WERI-Rb-1 (cell line): ENCODE measurements around the gene PLPPR1.

Experiments
- DNase-seq: peaks from one replicate; pipeline ENCODE4 v3.0.0-alpha.2; 2020
- H3K27ac ChIP-seq: fragments of 250-450 bp; sonication (Bioruptor Pico); 2 replicates; pipeline ENCODE4 v1.5.1; 2020; ENCODE audit warnings: mild to moderate bottlenecking, moderate library complexity
- H3K27me3 ChIP-seq: fragments of 250-450 bp; sonication (Bioruptor Pico); 2 replicates; pipeline ENCODE4 v1.5.1; 2021; ENCODE audit warnings: mild to moderate bottlenecking, low read depth, moderate library complexity; ENCODE audit not compliant: insufficient read depth, severe bottlenecking
- H3K36me3 ChIP-seq: fragments of 250-450 bp; sonication (Bioruptor Pico); 2 replicates; pipeline ENCODE4 v1.5.1; 2020; ENCODE audit warnings: mild to moderate bottlenecking, moderate library complexity
- H3K4me3 ChIP-seq: 2 replicates; pipeline ENCODE4 v1.5.1; 2011; ENCODE audit warnings: low read depth, mild to moderate bottlenecking, control low read depth, low read length
- H3K9me3 ChIP-seq: fragments of 250-450 bp; sonication (Bioruptor Pico); 2 replicates; pipeline ENCODE4 v1.5.1; 2021; ENCODE audit warnings: mild to moderate bottlenecking, moderate library complexity; ENCODE audit not compliant: severe bottlenecking
- CTCF ChIP-seq: IDR thresholded peaks from 2 replicates; pipeline ENCODE4 v1.5.1; 2011; ENCODE audit warnings: low read depth, mild to moderate bottlenecking, control low read depth, inconsistent platforms, low read length

Gene PLPPR1

GRCh38 chr9:101054657-101055056 is 26.1 kb downstream of the PLPPR1 start:
- no peak overlapping the region for H3K4me3 ChIP-seq
- DNase-seq = peak; percentile 30
- H3K9me3 ChIP-seq = no peaks in the 10 kb centered on the region
- no peaks in the 10 kb centered on the region for H3K36me3 ChIP-seq
- TF ChIP-seq CTCF = no peak
- no peak overlapping the region for H3K27ac ChIP-seq
- no peaks in the 10 kb centered on the region for H3K27me3 ChIP-seq

DNA sequence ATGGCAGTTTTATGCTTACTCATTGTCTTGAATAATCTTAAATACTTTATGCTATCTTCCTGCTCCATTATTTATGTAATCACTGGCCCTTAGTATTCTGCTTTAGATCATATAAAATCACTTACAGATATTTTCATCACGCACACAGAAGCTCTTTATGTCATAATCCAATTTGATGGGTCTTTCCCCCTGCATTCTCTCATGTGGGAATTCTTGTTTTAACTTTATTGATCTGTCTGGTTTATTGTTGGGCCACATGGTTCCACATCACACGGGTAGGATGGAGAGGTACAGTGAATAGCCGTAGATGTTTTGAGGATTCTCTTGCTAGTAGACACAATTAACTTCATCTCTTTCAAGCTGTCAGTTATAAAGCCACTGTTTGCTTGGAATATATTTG is 27.0 kb downstream of the PLPPR1 start:
- DNase-seq = no peak
- no peaks in the 10 kb centered on the region for H3K27me3 ChIP-seq
- H3K9me3 ChIP-seq = no peaks in the 10 kb centered on the region
- H3K36me3 ChIP-seq = no peaks in the 10 kb centered on the region
- TF ChIP-seq CTCF = no peak
- peak overlapping the region; percentile 32 for H3K27ac ChIP-seq
- H3K4me3 ChIP-seq = peak overlapping the region; percentile 4

DNA sequence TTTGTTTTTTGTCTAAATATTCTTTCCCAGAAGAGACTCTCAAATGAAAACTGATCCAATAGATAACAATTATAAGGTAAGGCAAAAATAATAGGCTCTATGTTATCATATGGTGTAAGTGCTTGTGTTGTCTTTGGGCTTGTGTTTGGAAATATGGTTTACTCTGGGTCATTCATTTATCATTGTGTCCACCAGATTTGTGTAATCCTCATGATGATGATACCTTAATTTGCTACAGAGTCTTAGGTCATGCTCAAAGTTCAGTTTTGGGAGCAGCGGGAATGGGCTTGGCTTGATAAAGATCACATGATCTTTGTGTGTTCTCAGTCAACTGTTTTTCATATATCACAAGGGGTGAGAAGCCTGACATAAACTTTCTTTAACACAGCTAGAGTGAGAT is 34.2 kb downstream of the PLPPR1 start:
- Histone ChIP-seq H3K27ac (no peak overlapping the region), H3K36me3 (no peaks in the 10 kb centered on the region), H3K4me3 (no peak overlapping the region), H3K9me3 (no peaks in the 10 kb centered on the region), H3K27me3 (no peaks in the 10 kb centered on the region)
- DNase-seq = no peak
- TF ChIP-seq CTCF = no peak

- no peak overlapping the region for H3K27ac ChIP-seq
- H3K4me3 ChIP-seq = no peak overlapping the region
- no peak for DNase-seq
- H3K36me3 ChIP-seq = no peaks in the 10 kb centered on the region
- no peaks in the 10 kb centered on the region for H3K27me3 ChIP-seq
- TF ChIP-seq CTCF = no peak
- H3K9me3 ChIP-seq = no peaks in the 10 kb centered on the region
Observed at GRCh38 chr9:101063192-101063591, 34.7 kb downstream of the PLPPR1 start.

- no peak for DNase-seq
- TF ChIP-seq CTCF = no peak
- no peaks in the 10 kb centered on the region for H3K36me3 ChIP-seq
- H3K4me3 ChIP-seq = no peak overlapping the region
- H3K27me3 ChIP-seq = no peaks in the 10 kb centered on the region
- no peak overlapping the region for H3K27ac ChIP-seq
- H3K9me3 ChIP-seq = no peaks in the 10 kb centered on the region
Observed at GRCh38 chr9:101064206-101064605, 35.7 kb downstream of the PLPPR1 start.

DNA sequence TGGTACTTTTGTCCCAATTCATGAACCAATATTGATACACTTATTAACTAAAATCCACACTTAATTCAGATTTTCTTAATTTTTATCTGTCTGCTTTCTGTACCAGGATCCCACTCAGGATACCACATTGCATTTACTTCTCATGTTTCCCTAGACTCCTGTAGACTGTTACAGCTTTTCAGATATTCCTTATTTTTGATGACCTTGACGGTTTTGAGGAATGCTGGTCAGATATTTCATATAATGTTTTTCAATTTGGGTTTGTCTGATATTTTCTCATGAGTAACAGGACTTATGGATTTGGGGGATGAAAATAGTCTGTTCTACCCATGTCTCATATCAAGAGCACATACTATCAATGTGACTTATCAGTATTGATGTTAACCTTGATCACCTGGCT is 37.4 kb downstream of the PLPPR1 start:
- Histone ChIP-seq H3K36me3 (no peaks in the 10 kb centered on the region), H3K27ac (no peak overlapping the region), H3K9me3 (no peaks in the 10 kb centered on the region), H3K4me3 (no peak overlapping the region), H3K27me3 (no peaks in the 10 kb centered on the region)
- DNase-seq = no peak
- no peak for TF ChIP-seq CTCF
